ENCODE results near the gene MMD.
A peak's percentile ranks its signal among the peaks of the same experiment; 100 is the strongest.
"Not testable (repeated sequence)": the region's sequence is repeated elsewhere in the genome, so short reads cannot be mapped to it uniquely, and the experiment has no call there.

Gene MMD

DNA sequence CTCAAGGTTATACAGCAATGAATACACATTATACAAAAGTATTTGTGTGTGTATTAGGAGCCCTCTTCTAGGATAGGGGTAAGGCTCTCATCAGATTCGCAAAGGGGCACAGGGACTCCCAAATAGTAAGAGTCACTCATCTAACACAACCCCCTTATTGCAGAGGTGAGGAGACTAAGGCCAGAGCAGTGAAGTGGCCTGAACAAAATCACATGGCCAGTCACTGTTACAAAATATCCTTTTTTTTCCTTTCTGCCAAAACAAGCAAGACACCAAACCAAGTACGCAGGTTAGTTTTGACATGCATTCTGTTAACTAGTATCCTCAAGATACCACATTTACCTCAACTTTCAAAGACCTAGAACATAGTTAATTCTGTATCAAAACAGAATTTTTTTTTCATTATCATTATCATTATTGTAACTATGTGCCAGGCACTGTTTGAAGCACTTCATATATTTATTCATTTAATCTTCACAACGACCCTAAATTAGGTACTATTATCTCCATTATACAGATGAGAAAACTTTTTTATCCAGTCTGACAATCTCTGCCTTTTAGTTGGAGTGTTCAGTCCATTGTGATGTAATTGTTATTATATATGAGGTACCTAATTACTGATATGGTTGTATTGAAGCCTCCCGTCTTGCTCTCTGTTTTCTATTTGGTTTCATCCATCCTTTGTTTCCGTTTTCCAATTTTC, 25.7 kb downstream of the MMD start:
- no peak for DNase-seq

DNA sequence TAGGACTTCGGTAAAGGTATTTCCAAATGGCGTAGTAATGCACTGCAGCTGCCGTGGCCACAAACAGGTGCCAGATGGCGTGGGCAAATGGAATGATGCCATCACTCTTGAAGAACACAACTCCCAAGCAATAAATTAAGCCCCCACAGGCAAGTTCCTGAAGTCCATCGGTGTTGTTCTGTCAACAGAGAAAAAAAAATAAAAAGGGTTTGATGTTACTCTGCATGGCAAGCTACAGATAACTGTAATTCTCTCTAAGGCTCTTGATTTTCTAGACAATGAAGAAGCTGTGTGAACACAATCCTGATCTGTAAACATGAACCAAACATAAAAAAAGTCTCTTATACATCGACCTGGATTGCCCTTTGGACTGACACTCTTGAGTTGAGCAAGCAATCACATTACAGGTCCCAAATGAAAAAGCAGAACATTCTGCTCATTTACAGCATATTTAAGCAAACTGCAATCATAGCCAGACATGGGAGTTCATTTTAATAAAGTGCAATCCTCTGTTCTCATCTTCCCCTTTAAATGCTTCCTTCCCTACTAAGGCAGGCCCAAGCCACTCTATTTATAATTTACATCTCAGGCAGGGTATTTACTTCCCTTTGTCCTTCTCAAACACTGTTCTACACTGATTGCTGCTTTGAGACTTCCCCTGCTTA, 27.1 kb downstream of the MMD start:
- DNase-seq = no peak

DNA sequence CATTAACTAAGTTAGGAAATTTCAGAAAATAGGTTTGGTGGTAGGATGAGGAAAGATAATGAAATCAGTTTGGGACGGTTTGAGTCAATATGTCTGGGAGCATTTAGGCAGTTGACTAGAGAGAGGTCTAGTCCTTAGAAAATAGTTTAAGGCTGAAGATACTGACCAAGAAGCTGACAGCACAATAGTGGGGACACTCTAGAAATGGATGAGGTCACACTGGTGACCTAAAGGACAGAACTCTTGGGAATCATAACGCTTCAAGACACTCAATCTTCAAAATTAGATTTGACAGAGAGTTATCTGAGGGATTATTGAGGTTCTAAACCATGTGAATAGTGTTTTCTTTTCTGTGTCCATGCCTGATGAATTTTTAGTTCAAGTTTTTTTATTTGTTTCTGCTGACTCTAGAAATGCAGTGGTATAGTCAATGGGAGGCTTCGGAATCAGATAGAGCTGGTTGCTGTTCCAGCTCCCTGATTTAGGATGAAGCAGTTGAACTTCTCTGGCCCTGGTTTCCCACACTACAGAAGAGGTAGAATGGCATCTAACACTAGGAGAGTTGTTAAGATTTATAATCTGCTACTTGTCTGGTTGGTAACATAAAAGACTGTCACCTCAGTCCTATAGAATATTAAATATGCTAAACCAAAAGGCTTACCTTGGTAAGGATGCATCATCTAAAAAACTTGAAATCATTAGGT, 29.7 kb downstream of the MMD start:
- DNase-seq = no peak

DNA sequence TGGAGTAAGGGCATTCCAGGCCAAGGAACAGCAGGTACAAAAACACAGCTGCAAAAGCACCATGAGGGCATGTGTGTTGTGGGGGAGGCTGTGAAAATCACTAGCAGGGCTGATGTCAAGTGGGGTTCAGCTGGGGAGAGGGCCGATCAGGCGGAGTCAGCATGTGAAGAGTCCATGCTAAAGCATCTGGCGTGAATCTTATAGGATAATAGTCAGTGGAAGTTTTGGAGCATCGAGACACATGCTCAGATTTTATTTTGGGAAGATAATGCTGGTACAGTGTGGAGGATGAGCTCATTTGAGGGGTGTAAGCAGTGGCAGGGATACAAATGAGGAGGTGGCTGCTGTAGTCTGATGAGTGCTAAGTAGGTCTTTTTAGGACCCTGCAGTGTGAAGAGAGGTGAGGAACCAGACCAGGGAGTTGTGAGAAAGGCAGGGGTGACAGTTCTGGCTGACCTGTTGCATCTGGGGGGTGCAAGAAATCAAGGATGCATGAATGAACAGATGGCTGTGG, 30.3 kb downstream of the MMD start:
- DNase-seq = peak in 6 of 56 donors; percentile 1 to 21 (median 4)

DNA sequence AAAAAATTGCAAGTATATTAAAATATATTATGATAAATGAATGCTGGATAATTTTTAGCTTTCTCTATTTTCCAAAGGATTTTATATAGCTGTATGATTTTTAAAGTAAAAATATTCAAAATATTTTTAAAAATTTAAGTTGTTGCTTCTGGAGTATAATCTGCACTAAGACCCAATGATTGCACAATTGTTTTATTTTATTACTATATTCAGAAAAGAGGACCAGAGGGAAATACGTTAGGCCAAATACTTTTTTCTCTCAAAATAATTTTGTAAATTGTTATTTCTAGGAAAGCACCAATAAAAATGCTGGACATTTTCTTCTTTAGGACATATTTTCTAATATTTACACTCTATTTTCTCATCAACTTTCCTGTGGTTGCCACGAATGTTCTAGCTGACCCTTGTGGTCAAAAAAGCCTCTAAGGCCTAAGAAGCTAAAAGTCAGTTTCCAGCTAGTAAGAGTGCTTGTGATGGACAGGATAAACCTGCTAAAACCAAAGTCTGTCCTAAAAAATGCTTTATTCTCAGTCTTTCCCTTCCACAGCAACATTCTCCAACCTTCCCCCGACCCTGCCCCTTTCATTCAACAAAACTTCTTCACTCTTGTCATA, 31.2 kb downstream of the MMD start:
- no peak for DNase-seq

DNA sequence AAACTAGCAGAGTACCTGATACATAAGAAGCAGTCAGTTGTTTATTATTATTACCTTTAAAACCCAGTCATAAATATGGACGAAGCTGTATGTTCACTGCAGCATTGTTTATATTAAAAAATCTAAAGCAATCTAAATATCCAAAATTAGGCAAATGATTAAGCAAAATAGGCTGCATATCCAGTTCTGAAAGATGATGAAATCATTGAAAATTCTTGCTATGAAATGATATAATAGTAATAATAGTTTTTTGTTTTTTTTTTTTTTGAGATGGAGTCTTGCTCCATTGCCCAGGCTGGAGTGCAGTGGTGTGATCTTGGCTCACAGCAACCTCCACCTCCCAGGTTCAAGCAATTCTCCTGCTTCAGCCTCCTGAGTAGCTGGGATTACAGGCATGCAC, 31.9 kb downstream of the MMD start:
- not testable (repeated sequence) for DNase-seq

DNA sequence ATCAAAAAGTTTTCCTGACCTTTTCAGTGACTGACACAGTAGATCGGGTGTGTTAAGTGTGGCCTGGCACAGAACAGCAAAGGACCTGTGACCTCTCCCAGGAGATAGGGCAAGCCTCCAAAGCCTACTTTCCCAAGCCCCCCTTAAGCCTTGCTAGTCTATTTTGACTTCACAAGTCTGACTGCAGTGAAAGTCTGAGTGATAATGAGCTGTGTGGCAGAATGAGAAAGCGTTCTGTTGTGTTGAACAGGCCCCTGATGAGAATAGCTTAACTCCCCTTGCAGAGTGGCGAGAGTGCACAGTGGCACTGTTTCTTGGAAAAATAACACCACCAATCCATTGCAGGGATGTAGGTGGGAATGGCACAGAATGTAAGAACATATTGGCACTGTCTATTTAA, 32.8 kb downstream of the MMD start:
- peak in 1 of 56 donors; percentile 7 for DNase-seq

DNA sequence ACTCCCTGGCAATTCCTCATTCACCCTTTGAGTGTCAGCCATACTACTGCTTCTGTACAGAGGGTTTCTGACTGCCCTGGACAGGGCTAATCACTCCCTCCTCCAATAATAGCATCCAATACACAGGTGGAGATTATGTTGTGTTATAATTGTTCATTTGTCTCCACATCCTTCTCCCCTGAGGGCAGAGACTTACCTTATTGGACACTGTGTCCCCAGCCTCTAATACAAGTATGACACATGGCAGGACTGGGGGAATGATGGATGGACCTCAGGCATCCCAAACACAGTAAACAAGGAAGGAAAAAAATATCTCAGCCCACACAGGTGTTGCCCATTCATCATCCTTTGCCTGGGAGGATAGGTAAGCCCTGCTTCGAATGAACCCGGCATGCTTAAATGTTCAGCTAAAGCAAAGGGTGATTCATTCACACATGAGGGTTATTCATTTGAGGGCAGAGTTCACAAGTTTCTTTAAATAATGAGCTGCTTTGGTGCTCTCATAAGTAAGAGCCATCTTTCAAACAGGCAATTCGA, 34.8 kb downstream of the MMD start:
- no peak for DNase-seq

DNA sequence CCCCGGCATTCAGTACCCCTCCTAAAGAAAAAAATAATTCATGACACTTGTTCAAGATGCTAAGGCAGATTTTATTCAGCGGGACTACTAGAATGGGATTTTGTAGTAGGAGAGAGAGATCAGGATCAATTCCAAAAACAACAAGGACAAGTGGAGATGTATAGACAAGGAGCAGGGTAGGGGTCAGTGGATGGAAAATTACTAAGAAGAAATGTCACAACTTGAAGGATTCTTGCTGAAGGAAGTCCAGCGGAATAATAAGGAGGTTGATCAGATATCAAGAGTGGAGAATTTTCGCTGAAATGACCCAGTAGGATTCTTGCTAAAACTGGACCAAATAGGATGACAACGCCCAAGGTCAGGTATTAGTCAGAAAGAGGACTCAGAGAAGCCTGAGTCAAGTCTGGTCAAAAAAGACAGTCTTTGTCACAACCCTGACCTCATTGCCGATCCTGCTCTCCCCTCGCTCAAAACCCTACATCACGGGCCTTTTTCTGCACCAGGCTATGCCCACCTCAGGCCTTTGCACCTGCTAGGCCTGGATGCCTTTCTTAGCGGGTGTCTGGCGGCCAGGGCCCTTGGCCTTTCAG, 36.9 kb downstream of the MMD start:
- DNase-seq = no peak

DNA sequence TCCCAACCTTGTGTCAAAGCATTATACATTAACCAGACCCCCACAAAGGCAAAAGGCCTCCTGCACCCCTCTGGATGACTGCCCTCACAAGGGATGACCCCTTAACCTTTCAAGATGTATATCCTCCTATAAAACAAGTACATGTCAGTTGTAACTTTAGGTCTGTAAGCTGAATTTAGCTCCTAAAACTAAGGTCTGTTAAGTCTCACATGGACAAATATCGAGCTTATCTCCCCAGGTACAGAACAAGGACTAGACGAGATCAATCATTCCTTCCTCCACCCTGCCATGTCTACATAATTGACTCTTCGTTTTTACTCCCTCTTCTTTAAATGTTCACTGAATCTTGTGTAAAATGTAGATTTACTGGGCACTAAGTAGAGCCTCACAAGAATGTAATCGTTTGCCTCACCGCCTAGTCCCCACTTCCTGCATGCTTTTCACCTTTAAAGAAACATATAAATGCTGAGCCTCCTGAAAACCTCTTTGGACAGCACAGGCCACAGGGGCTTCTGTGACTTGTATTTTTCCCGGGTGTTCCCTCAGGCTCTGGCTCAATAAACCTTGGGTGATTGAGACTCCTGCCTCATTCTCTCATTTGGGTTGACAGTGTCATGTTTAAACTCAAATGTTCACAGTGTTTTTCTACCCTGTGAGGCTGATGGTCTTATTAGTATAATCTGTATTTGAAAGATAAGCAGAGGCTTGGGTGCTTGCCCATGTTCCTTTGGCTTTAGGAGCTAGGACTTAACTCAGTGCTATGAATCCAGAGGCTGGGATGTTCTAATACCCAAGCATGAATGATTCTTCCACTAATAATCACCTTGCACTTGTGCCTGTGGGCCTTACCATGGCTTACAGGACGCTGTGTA, 37.6 kb downstream of the MMD start:
- DNase-seq = no peak

DNA sequence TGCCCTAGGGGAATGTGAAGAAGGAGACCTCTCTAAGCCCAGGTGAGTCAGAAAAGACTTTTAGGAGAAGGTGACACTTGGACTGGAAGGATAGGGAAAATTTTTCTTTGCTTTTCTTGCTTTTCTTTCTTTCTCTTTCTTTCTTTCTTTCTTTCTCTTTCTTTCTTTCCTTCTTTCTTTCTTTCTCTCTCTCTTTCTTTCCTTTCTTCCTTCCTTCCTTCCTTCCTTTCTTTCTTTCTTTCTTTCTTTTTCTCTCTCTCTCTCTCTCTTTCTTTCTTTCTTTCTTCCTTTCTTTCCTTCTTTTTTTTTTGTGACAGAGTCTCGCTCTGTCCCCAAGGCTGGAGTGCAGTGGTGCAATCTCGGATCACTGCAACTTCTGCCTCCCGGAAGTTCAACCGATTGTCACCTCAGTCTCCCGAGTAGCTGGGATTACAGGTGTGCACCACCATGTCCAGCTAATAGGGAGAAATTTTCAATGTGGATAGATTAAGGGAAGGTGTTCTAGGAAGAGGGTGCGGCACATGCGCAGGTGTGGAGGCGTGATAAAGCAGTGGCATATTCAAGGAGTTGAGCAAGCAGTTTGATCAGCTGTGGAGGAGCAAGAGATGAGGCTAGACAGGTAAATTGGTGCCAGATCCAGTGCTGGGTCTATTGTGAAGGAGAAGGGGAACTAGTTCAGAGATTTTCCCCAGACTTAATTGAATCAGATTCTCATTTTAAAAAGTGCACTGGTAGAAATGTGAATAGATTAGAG, 40.4 kb downstream of the MMD start:
- DNase-seq = no peak

DNA sequence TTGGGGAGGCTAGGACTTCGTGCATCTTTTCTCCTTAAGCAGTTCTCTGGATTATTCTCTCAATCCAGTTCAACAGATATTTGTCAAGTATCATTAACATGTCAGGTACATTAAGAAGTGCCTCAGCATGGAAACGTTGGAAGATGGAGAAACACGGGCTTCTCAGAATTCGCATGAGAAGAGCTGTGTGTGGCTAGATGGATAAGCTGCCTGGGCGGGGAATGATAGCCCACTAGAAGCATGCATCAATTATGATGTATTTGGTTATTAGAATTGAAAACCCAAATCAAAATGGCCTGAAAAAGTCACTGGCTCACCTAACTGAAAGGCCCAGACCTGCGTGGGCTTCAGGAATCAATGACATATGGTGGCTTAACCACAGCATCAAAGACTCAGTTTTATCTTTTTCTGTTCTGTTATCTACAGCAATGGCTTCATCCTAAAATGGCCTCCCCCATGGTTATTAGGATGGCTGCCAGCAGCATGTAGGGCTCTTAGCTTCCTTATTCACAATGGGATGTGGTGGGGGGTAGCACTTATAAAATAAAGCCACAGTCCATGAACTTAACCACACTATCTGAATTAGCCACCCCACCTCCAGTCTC, 43.9 kb downstream of the MMD start:
- DNase-seq = no peak

DNA sequence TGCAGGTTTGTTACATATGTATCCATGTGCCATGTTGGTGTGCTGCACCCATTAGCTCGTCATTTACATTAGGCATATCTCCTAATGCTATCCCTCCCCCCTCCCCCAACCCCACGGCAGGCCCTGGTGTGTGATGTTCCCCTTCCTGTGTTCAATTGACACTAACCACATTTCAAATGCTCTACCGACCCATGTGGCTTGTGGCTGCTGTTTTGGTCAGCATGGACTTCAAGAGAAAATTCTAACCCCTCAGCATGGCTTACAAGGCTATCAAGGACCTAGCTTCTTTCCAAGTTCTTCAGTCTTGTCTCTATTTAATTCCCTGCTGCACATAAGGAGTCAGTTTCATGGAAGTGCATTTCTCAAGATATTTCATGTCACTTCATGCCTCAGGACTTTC, 52.9 kb downstream of the MMD start:
- no peak for DNase-seq

DNA sequence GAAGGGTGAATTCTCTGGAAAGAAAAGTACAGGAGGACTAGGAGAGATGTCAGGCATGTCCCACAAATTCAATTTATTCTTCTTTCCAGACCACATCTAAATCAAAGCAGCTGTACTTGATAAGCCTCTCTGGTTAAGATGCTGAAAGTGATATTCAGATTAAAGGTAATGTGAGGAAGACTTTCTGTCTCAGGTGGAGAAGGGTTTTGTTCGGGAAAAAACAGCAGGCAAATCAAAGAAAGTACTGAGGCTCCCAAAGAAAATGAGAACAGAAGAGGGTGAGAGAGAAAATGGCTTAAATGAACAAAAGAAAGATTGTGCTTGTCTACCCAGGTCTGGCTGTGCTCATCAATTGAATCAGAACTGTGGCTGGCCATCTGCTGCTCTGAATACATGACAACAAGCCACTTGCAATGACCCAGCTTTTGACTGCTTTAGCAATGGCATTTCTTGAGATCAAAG, 55.6 kb downstream of the MMD start:
- peak in 13 of 56 donors; percentile 0 to 15 (median 5) for DNase-seq

DNA sequence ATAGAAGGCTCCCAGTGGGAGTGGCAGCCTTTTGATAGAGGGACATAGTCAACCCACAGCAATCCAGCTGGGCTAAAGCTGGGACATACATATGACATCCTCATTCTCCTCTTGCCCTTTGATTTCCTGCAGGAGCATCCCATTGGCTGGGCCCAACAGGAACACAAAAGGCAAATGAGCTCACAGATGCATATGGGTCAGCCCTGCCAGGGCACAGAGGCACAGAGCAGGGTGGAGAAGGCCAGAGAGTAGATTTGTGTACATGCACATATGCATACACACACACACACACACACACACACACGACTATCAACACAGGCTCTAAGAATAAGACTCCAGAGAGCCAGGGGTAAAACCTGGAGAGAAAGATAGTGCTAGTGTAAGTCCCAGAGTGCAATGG, 58.6 kb downstream of the MMD start:
- no peak for DNase-seq

DNA sequence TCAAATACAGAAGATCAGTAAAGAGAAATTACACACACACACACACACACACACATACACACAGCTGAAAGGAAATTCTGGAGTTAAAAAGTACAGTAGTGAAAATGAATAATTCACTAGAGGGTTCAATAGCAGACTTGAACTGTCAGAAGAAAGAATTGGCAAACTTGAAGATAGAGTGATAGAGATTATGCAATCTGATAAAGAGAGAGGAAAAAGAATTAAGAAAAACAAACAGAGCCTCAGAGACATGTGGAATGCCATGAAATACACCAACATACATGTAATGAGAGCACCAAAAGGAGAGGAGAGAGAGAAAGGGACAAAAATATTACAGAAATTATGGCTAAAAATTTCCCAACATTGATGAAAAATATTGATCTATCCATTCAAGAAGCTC, 60.7 kb downstream of the MMD start:
- no peak for DNase-seq

DNA sequence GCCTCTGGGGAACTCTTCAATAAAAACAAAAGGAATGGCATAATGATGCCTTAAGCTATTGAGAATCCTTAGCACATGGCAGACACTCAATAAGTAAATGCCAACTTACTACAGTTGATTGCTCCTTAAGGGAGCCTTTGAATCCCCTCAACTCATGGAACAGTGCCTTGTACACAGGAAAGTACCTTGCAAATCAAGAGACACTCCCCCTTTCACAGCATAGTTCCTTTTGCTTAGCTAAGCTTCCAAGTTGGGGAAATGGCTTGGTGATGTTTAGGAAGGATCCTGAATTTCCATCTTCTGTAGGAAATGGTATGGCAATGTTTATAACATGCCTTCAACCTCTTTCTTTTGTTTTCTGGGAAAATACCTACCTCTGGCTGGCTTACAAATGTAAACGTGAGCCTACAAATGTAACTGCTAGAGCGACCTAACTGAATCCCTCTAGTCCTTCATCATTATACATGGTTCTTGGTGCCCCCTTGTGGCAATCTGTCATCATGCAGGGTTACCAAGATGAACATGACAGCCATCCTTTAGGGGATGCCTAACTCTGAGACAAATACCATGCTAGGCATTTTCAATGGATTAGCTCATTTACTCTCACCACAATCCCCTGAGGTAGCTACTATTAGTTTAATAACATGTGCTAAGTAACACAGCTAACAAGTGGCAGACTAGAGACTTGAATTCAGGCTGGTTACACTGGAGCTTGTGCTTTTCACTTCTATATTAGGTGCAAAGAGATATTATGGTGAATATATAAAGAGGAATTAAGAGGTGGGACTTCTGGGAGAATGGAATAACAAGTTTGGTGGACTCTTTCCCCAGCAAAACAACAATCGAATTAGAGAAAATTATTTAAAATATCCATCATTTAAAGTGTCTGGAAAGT, 65.0 kb downstream of the MMD start:
- peak in 44 of 56 donors; percentile 1 to 83 (median 24) for DNase-seq

DNA sequence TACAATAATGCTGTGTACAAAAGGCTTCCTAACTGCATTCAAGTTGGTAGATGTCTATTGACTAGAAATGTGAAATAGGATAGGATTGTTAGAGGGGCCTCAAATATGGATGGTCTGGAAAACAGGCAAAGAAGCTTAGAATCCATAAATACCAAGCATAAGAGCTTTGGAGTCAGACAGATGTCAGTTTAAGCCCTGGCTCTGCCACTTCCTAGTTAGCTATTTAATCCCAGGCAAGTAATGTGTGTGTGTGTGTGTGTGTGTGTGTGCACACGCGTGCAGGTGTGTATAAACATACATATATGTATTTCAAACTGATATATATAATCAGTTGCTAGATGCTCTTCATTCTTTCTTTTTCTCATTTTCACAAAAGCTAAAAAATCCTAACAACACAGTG, 66.7 kb downstream of the MMD start:
- no peak for DNase-seq
